Neural cell (in vitro differentiated cells): Measurements from ENCODE around the gene FCN1.

Experiments used
- CTCF ChIP-seq: fragments of 450-650 bp; IDR thresholded peaks from 2 replicates; pipeline ENCODE4 v1.5.1; 2014; ENCODE audit warnings: antibody characterized with exemption, mild to moderate bottlenecking, moderate library complexity; ENCODE audit not compliant: poor library complexity, severe bottlenecking
- EZH2 ChIP-seq: fragments of 200-600, 300-800 bp; shearing (Covaris generic), sonication (generic); IDR thresholded peaks from 2 replicates; pipeline ENCODE4 v1.6.1; 2014; ENCODE audit warnings: antibody characterized with exemption, low read length, borderline replicate concordance, mild to moderate bottlenecking; ENCODE audit not compliant: insufficient read depth, poor library complexity, severe bottlenecking
- MXI1 ChIP-seq: fragments of 450-650 bp; conservative IDR thresholded peaks from 2 replicates; pipeline ENCODE4 v1.6.1; 2014; ENCODE audit warnings: antibody characterized with exemption, mild to moderate bottlenecking; ENCODE audit not compliant: poor library complexity, severe bottlenecking
- POLR2AphosphoS5 ChIP-seq: IDR thresholded peaks from 2 replicates; pipeline ENCODE4 v1.6.1; 2012
- RAD21 ChIP-seq: fragments of 450-650 bp; conservative IDR thresholded peaks from 2 replicates; pipeline ENCODE4 v1.6.1; 2014; ENCODE audit warnings: antibody characterized with exemption, mild to moderate bottlenecking, moderate library complexity
- SMC3 ChIP-seq: fragments of 450-650 bp; conservative IDR thresholded peaks from 2 replicates; pipeline ENCODE4 v1.6.1; 2014; ENCODE audit warnings: antibody characterized with exemption, mild to moderate bottlenecking, moderate library complexity; ENCODE audit not compliant: poor library complexity
- TAF1 ChIP-seq: IDR thresholded peaks from 2 replicates; pipeline ENCODE4 v1.6.1; 2012; ENCODE audit warnings: low read depth

DNA sequence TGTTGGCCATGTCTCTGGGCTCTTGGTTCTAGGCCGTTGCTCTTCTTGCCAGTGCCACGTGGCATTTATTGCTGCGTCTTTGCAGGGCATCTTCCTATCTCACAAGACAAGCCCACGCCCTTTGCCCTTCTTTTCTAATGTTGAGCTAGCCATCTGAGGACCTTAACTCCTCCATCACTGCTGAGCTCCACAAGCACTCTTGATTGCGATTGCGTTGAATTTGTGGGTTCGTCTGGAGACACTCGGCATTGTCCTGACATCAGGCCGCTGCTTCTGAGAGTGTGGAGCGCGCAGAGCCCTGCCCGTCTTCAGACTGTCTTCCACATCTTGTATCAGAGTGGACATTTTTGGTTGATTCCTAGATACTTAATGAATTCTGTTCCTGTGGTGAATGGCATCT, 14.5 kb upstream of the FCN1 start:
- no peak for TF ChIP-seq SMC3
- TF ChIP-seq CTCF: no peak
- TF ChIP-seq RAD21: no peak
- TF ChIP-seq TAF1: no peak
- TF ChIP-seq MXI1: no peak
- TF ChIP-seq EZH2: no peak
- TF ChIP-seq POLR2AphosphoS5: no peak
